ENCODE measurements around the gene ANKS6. TPM values are rescaled to one million over a fixed set of nuclear protein-coding genes. Genes with fewer than 3 reads are reported as not detected.

ANKS6 gene
- total and polyA plus RNA-seq, 2 experiments from 2014 or later: 36.9 to 59.0 TPM

- TF ChIP-seq, protein P1, sequence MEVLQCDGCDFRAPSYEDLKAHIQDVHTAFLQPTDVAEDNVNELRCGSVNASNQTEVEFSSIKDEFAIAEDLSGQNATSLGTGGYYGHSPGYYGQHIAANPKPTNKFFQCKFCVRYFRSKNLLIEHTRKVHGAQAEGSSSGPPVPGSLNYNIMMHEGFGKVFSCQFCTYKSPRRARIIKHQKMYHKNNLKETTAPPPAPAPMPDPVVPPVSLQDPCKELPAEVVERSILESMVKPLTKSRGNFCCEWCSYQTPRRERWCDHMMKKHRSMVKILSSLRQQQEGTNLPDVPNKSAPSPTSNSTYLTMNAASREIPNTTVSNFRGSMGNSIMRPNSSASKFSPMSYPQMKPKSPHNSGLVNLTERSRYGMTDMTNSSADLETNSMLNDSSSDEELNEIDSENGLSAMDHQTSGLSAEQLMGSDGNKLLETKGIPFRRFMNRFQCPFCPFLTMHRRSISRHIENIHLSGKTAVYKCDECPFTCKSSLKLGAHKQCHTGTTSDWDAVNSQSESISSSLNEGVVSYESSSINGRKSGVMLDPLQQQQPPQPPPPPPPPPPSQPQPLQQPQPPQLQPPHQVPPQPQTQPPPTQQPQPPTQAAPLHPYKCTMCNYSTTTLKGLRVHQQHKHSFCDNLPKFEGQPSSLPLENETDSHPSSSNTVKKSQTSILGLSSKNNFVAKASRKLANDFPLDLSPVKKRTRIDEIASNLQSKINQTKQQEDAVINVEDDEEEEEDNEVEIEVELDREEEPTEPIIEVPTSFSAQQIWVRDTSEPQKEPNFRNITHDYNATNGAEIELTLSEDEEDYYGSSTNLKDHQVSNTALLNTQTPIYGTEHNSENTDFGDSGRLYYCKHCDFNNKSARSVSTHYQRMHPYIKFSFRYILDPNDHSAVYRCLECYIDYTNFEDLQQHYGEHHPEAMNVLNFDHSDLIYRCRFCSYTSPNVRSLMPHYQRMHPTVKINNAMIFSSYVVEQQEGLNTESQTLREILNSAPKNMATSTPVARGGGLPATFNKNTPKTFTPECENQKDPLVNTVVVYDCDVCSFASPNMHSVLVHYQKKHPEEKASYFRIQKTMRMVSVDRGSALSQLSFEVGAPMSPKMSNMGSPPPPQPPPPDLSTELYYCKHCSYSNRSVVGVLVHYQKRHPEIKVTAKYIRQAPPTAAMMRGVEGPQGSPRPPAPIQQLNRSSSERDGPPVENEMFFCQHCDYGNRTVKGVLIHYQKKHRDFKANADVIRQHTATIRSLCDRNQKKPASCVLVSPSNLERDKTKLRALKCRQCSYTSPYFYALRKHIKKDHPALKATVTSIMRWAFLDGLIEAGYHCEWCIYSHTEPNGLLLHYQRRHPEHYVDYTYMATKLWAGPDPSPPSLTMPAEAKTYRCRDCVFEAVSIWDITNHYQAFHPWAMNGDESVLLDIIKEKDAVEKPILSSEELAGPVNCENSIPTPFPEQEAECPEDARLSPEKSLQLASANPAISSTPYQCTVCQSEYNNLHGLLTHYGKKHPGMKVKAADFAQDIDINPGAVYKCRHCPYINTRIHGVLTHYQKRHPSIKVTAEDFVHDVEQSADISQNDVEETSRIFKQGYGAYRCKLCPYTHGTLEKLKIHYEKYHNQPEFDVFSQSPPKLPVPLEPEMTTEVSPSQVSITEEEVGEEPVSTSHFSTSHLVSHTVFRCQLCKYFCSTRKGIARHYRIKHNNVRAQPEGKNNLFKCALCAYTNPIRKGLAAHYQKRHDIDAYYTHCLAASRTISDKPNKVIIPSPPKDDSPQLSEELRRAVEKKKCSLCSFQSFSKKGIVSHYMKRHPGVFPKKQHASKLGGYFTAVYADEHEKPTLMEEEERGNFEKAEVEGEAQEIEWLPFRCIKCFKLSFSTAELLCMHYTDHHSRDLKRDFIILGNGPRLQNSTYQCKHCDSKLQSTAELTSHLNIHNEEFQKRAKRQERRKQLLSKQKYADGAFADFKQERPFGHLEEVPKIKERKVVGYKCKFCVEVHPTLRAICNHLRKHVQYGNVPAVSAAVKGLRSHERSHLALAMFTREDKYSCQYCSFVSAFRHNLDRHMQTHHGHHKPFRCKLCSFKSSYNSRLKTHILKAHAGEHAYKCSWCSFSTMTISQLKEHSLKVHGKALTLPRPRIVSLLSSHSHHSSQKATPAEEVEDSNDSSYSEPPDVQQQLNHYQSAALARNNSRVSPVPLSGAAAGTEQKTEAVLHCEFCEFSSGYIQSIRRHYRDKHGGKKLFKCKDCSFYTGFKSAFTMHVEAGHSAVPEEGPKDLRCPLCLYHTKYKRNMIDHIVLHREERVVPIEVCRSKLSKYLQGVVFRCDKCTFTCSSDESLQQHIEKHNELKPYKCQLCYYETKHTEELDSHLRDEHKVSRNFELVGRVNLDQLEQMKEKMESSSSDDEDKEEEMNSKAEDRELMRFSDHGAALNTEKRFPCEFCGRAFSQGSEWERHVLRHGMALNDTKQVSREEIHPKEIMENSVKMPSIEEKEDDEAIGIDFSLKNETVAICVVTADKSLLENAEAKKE (CRISPR knock-in tag; IDR thresholded peaks at IDR 0.05): no peak
- TF ChIP-seq ZNF114 (CRISPR knock-in tag; IDR thresholded peaks at IDR 0.05) (no peak), STAT1 (IDR thresholded peaks at IDR 0.05; ENCODE audit: unreplicated experiment) (no peak), POLR2AphosphoS5 (IDR thresholded peaks at IDR 0.05; ENCODE audit: low read depth) (no peak), REST (IDR thresholded peaks at IDR 0.05; ENCODE audit: unreplicated experiment) (no peak)
- TF ChIP-seq, protein P2, sequence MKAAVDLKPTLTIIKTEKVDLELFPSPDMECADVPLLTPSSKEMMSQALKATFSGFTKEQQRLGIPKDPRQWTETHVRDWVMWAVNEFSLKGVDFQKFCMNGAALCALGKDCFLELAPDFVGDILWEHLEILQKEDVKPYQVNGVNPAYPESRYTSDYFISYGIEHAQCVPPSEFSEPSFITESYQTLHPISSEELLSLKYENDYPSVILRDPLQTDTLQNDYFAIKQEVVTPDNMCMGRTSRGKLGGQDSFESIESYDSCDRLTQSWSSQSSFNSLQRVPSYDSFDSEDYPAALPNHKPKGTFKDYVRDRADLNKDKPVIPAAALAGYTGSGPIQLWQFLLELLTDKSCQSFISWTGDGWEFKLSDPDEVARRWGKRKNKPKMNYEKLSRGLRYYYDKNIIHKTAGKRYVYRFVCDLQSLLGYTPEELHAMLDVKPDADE (IDR thresholded peaks at IDR 0.05): no peak
These were observed 35.3 kb upstream of the ANKS6 start (continued) for GRCh38 chr9:98831696-98832095.
